HUES6 (cell line): Measurements from ENCODE around the gene NLRP9.

Experiments used
- H3K27ac ChIP-seq: 2 replicates; pipeline ENCODE4 v1.7.0; 2013; ENCODE audit warnings: low read depth, mild to moderate bottlenecking, low read length, inconsistent platforms
- H3K27me3 ChIP-seq: 2 replicates; pipeline ENCODE4 v1.6.1; 2013; ENCODE audit warnings: low read length; ENCODE audit not compliant: control insufficient read depth, insufficient read depth
- H3K36me3 ChIP-seq: 2 replicates; pipeline ENCODE4 v1.6.1; 2013; ENCODE audit warnings: low read length; ENCODE audit not compliant: control insufficient read depth, insufficient read depth
- H3K4me1 ChIP-seq: 2 replicates; pipeline ENCODE4 v1.6.1; 2013; ENCODE audit warnings: low read length; ENCODE audit not compliant: control insufficient read depth, insufficient read depth
- H3K4me3 ChIP-seq: 2 replicates; pipeline ENCODE4 v1.5.1; 2013; ENCODE audit warnings: low read depth, low read length
- H3K9ac ChIP-seq: one replicate; pipeline ENCODE4 v1.6.1; 2013; ENCODE audit warnings: mild to moderate bottlenecking, low read length
- H3K9me3 ChIP-seq: 2 replicates; pipeline ENCODE4 v1.6.1; 2013; ENCODE audit warnings: low read depth, low read length; ENCODE audit not compliant: control insufficient read depth, insufficient read depth

Gene NLRP9

DNA sequence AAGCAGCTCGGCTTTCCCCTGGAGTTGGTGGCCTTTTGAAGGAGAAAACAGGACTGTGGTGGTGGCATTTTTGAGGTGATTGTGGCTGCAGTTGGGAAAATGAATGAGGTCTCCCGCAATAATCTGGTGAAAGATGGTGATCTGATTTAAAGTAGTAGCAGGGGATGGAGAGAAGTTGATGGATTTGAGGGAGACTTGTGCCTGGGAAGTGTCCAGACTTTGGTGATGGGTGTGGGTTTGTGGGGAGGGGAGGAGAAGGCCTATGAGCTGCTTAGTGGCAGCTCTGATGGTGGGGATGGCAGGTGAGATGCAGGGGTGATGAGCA, 67.2 kb downstream of the NLRP9 start:
- no peak overlapping the region for H3K9ac ChIP-seq
- no peaks in the 10 kb centered on the region for H3K9me3 ChIP-seq
- H3K27ac ChIP-seq: no peak overlapping the region
- H3K27me3 ChIP-seq: no peaks in the 10 kb centered on the region
- peaks cover 20% of the 10 kb centered on the region for H3K4me1 ChIP-seq
- no peak overlapping the region for H3K4me3 ChIP-seq
- H3K36me3 ChIP-seq: peaks cover 57% of the 10 kb centered on the region

DNA sequence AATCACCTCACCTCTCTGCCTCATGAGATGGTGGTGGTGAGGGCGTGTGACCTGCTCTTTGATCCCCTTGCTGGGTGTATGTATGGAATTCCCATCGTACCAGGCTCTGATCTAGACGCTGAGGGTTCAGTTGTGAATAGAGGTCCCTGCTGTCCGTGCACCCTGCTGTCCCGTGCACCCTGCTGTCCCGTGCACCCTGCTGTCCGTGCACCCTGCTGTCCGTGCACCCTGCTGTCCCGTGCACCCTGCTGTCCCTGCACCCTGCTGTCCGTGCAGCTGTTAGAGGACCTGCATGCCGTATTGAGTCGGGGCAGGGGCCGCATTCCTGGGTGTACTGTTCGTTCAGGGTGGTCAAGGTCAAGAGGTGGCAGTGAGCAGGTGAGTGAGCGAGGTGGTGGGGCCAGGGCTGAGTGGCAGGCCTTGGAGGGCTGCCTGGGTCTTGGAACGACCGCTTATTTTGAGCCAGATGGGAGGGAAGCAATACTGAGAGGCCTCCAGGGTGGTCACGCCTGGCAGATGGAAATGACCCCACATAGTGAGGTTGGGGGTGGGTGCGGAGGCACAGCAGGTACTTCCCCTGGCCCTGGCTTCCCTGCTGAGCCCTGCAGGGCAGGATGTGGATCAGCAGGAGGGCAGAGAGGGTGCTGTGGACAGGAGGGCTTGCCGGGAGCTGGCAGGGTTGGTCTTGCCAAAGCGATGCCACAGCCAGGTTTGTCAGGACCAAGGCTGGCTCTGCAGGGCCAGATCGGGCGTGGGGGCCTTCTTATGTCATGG, 67.7 kb downstream of the NLRP9 start:
- peaks cover 18% of the 10 kb centered on the region for H3K4me1 ChIP-seq
- H3K27me3 ChIP-seq: no peaks in the 10 kb centered on the region
- no peak overlapping the region for H3K4me3 ChIP-seq
- H3K36me3 ChIP-seq: peaks cover 62% of the 10 kb centered on the region
- H3K27ac ChIP-seq: no peak overlapping the region
- no peaks in the 10 kb centered on the region for H3K9me3 ChIP-seq
- no peak overlapping the region for H3K9ac ChIP-seq

DNA sequence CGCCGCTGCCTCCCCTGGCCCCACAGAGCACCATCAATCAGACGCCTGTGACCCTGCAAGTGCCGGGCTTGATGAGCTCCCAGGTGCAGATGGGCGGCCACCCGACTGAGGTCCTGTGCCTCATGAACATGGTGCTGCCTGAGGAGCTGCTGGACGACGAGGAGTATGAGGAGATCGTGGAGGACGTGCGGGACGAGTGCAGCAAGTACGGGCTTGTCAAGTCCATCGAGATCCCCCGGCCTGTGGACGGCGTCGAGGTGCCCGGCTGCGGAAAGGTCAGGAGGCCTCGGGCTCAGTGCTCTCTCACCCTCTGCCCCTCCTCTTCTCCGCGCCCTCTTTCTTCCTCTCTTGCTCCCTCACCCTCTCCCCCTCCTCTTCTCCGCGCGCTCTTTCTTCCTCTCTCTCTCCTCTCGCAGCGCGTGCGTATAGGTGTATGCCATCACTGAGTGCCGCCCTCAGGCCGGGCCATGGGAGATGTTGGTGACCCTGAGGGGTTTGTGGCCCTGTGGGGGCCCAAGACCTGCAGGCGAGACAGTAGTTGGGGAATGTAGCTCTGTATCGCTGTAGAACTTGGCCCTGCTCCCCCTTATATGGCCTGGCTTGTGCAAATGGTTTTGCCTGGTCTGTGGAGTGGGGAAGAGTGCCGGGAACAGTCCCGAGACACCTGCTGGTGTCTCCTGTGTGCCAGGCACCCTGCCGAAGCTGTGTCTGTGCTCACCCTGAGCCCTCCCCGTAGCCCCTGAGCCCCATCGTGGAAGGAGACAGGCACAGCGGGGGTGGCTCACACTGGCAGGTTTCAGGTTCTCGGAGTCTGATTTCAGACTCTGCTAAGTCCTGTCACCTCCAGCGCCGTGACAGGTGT, 68.6 kb downstream of the NLRP9 start:
- H3K4me1 ChIP-seq: peaks cover 18% of the 10 kb centered on the region
- no peak overlapping the region for H3K27ac ChIP-seq
- H3K36me3 ChIP-seq: peaks cover 69% of the 10 kb centered on the region
- no peak overlapping the region for H3K4me3 ChIP-seq
- no peaks in the 10 kb centered on the region for H3K27me3 ChIP-seq
- H3K9ac ChIP-seq: no peak overlapping the region
- no peaks in the 10 kb centered on the region for H3K9me3 ChIP-seq

DNA sequence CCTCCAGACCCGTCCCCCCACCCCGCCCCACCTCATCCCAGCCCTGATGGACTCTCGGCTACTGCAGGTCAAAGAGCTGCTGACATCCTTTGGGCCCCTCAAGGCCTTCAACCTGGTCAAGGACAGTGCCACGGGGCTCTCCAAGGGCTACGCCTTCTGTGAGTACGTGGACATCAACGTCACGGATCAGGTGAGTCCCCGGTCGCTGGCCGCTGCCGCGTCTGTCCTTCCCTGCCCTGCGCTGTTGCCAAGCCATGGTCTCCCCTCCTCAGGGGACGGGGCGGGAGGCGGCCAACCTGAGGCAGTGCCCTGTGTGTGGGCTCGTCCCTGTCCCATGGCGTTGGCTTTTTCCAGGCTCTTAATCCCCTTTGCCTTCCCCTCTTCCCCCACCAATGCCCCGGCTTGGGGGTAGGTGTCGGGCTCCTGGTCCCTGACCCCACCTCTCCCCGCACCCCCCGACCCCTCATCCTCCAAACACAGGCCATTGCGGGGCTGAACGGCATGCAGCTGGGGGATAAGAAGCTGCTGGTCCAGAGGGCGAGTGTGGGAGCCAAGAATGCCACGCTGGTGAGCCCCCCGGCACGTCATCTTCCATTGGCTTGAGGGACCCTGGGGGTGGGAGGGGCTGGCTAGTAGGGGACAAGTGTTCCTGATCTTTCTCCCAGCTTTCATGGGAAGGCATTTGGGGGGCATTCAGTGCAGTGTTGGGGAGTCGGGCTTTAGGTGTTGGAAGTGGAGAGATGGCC, 69.4 kb downstream of the NLRP9 start:
- Histone ChIP-seq H3K27ac (no peak overlapping the region), H3K27me3 (no peaks in the 10 kb centered on the region), H3K9ac (no peak overlapping the region), H3K9me3 (no peaks in the 10 kb centered on the region), H3K4me1 (peaks cover 18% of the 10 kb centered on the region), H3K4me3 (no peak overlapping the region), H3K36me3 (peaks cover 77% of the 10 kb centered on the region)

DNA sequence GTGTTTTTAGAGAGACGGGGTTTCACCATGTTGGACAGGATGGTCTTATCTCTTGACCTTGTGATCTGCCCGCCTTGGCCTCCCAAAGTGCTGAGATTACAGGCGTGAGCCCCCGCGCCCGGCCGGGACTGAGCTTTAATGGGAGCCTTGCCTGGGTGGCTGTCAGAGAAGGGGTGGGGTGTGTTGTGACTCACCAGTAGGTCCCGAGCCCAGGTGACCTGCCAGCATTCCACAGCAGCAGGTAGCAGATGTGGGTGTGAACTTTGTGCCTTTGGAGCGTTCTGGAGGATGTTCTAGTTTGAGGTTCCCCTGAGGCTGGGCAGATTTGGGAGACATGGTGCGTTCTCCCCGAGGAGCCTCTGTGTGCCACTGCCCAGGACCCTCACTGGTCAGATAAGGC, 70.2 kb downstream of the NLRP9 start:
- Histone ChIP-seq H3K9ac (no peak overlapping the region), H3K4me1 (peaks cover 12% of the 10 kb centered on the region; the same call in 1 of the 2 replicates), H3K27ac (no peak overlapping the region), H3K36me3 (peaks cover 82% of the 10 kb centered on the region), H3K27me3 (no peaks in the 10 kb centered on the region), H3K9me3 (no peaks in the 10 kb centered on the region), H3K4me3 (no peak overlapping the region)

DNA sequence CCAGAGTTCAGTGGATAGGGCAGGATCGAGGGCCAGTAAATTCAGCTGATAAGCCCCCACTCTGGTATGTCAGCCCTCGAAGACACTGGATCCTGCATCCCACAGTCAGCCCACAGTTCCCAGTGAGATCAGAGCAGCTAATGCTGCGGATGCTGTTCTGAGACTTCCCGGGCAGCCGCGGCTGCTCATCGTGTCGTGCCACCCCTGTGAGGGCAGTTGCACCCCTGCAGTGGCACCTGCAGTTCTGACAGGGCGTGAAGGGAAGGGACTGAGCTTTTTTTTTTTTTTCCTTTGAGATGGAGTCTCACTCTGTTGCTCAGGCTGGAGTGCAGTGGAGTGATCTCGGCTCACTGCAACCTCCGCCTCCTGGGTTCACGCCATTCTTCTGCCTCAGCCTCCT, 70.7 kb downstream of the NLRP9 start:
- H3K27me3 ChIP-seq: no peaks in the 10 kb centered on the region
- no peaks in the 10 kb centered on the region for H3K9me3 ChIP-seq
- H3K9ac ChIP-seq: no peak overlapping the region
- H3K27ac ChIP-seq: no peak overlapping the region
- peaks cover 12% of the 10 kb centered on the region; the same call in 1 of the 2 replicates for H3K4me1 ChIP-seq
- no peak overlapping the region for H3K4me3 ChIP-seq
- peaks cover 86% of the 10 kb centered on the region for H3K36me3 ChIP-seq

DNA sequence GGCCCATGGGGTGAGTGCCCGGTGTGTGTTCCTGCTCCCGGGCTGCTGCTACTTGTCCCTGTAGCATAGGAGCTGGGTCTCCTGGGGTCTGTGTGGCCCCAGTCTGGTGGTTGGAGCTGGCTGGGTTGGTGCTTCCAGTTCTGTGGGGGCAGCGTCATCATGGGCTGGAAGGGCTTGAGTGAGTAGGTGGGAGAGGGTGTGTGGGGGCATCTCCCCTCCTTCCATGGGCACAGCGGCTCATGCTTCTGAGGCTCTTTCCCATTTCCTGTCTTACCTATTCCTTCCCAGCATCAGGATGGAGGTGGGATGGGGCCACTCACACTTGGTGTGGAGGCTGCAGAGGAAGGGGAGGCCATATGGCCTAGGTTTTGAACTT, 71.2 kb downstream of the NLRP9 start:
- no peak overlapping the region for H3K9ac ChIP-seq
- peaks cover 7% of the 10 kb centered on the region; the same call in 1 of the 2 replicates for H3K4me1 ChIP-seq
- no peaks in the 10 kb centered on the region for H3K9me3 ChIP-seq
- no peak overlapping the region for H3K27ac ChIP-seq
- no peak overlapping the region for H3K4me3 ChIP-seq
- H3K27me3 ChIP-seq: no peaks in the 10 kb centered on the region
- peaks cover 85% of the 10 kb centered on the region for H3K36me3 ChIP-seq

DNA sequence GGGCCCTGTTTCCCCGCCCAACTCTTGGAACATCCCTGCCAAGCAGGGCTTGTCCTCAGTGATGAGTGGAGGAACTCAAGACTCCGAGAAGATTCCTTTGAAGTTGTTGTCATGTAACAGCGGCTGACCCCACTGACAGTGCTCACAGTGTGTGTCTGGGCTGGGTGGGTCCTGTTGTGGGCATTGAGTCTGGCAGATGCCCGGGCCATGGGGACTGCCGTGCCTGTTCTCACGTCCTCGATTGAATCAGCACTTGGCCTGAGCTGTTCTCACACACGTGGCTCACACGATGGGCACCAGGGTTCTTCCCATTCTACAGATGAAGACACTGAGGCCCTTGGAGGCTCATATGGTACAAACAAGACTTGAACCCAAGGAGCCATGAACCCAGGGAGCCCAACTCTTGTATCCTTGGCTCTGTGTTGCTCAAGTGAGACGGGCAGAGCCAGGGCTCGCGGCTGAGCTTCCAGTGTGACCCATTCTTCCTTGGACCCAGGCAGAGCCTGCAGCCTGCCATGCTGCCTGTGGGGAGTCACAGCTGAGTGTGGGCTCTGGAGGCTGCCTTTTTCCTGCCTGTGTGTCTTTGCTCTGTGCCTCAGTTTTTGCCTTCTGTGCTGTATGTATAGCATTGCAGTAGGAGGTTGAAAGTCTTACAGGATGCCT, 71.7 kb downstream of the NLRP9 start:
- Histone ChIP-seq H3K9ac (no peak overlapping the region), H3K4me1 (peaks cover 7% of the 10 kb centered on the region; the same call in 1 of the 2 replicates), H3K27me3 (no peaks in the 10 kb centered on the region), H3K4me3 (no peak overlapping the region), H3K27ac (no peak overlapping the region), H3K36me3 (peaks cover 90% of the 10 kb centered on the region), H3K9me3 (no peaks in the 10 kb centered on the region)

DNA sequence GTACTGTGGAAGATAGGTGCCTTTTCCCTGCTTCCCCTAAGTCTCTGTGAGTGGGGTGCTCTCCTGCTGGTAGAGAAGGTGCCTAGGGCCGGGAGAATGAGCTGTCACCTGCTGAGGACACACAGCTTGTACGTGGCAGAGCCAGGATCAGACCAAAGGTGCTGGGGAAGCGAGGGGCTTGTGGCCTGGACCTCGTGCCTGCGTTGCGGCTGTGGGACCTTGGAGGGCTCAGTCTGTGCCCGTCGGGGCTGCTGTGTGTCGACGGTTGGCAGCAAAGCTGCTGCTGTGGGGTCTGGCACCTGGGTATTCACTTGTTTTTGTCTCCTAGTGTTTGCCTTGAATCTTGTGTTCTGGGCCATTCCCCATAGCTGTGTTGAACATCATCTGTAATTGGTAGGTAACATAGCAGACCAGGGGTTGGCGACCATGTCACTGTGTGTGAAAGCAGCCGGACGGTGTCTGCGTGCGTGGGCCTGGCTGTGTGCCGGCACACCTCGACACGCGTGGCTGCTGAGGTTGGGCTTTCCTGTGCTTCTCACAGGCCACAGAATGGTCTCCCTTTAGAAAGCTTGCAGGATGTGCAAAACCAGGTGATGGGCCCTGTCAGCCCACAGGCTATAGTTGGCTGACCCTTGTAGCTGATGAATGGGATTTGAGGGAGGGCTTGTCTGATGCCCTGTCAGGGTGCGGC, 74.2 kb downstream of the NLRP9 start:
- Histone ChIP-seq H3K27ac (no peak overlapping the region), H3K9me3 (no peaks in the 10 kb centered on the region), H3K27me3 (no peaks in the 10 kb centered on the region), H3K4me3 (no peak overlapping the region), H3K36me3 (peaks cover 95% of the 10 kb centered on the region), H3K4me1 (no peaks in the 10 kb centered on the region), H3K9ac (no peak overlapping the region)

DNA sequence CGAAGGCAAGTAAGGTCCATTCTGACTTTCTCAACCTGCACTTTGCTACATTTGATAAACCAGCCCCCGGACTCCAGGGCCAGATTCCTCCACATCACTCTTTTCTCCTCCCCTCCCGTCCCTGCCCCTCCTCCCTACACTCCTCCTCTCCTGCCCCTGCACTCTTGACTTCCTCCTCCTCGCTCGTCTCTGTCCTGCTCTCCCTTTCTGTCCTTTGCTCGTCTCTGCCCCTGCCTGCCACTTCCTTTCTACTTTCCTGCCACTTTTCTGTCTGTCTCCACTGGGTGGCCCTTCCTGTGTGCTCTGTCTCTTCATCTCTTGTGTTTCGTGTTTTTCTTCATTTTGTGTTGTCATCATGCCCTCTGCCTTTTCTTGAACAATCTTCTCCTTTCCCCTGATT, 76.4 kb downstream of the NLRP9 start:
- H3K4me3 ChIP-seq: no peak overlapping the region
- peaks cover 83% of the 10 kb centered on the region for H3K36me3 ChIP-seq
- no peak overlapping the region for H3K27ac ChIP-seq
- no peak overlapping the region for H3K9ac ChIP-seq
- H3K9me3 ChIP-seq: no peaks in the 10 kb centered on the region
- no peaks in the 10 kb centered on the region for H3K27me3 ChIP-seq
- peaks cover 12% of the 10 kb centered on the region for H3K4me1 ChIP-seq
